Measurements from ENCODE around the gene GLRA3.

DNA sequence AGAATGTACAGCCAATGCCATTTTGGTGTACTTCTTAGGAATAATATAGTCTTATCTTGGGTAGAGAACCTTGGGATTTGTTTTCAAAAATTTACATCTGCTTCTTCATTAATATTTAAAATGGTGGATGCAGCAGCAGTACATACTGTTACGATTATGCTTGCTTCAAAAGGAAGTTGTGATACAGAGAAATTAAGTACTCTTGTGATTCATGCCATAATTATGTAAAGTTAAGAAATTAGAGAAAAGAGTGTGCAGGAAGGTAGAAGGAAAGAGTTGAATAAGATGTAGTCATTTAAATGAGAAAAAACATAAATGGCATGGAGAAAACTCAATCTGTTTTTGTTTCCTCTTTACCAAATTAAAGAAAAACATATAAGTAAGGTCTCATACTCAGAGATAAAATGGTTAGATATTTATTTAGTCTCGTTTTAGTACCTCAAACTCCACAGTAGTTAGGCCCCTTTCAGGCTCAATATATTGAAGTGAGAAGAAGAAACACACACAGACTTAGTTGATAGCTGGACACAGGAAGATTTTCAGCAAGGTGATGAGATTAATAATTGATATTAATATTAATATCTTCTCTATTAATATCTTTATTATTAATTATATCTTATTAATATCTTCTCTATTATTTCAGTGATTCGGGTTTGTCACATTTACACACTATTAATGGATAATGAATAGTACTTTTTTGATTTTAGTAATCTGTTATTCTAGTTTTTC, 236.6 kb downstream of the GLRA3 start:
- TF ChIP-seq, protein P1, sequence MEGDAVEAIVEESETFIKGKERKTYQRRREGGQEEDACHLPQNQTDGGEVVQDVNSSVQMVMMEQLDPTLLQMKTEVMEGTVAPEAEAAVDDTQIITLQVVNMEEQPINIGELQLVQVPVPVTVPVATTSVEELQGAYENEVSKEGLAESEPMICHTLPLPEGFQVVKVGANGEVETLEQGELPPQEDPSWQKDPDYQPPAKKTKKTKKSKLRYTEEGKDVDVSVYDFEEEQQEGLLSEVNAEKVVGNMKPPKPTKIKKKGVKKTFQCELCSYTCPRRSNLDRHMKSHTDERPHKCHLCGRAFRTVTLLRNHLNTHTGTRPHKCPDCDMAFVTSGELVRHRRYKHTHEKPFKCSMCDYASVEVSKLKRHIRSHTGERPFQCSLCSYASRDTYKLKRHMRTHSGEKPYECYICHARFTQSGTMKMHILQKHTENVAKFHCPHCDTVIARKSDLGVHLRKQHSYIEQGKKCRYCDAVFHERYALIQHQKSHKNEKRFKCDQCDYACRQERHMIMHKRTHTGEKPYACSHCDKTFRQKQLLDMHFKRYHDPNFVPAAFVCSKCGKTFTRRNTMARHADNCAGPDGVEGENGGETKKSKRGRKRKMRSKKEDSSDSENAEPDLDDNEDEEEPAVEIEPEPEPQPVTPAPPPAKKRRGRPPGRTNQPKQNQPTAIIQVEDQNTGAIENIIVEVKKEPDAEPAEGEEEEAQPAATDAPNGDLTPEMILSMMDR (IDR thresholded peaks at IDR 0.05): no peak
- TF ChIP-seq POLR2A (IDR thresholded peaks at IDR 0.05) (no peak), EP300 (IDR thresholded peaks at IDR 0.05) (no peak)

All from ovary (tissue), 3 donors.